Keratinocyte (primary cell): ENCODE measurements around the gene CACNB2. TPM values are rescaled to one million over a fixed set of nuclear protein-coding genes. Genes with fewer than 3 reads are reported as not detected.

Experiments used
- DNase-seq: peaks from one replicate; pipeline ENCODE4 v3.0.0-alpha.2; 2011; ENCODE audit warnings: low read depth, missing footprints, low spot score
- FAIRE-seq: peaks from 2 replicates; lab custom pipeline; 2011; peaks lifted over from hg19 to GRCh38; lab: Jason Lieb, UNC
- H2AFZ ChIP-seq: 2 replicates; pipeline ENCODE4 v1.6.0; 2012; ENCODE audit warnings: low read length, control low read depth, inconsistent platforms; ENCODE audit not compliant: control insufficient read depth
- H3K27ac ChIP-seq: 2 replicates; pipeline ENCODE4 v1.5.1; 2011; ENCODE audit warnings: low read length; ENCODE audit not compliant: control insufficient read depth, insufficient read depth
- H3K27me3 ChIP-seq: 3 replicates; pipeline ENCODE4 v1.6.0; 2011; ENCODE audit warnings: low read length; ENCODE audit not compliant: control insufficient read depth, insufficient read depth; ENCODE audit errors: extremely low read depth
- H3K36me3 ChIP-seq, 2 experiments: 2 replicates in 1 of 2; 3 replicates in 1 of 2; pipeline ENCODE4 v1.5.1; 2011; ENCODE audit warnings: low read length in 2 of 2, mild to moderate bottlenecking in 1 of 2; ENCODE audit not compliant: control insufficient read depth in 2 of 2, insufficient read depth in 2 of 2; ENCODE audit errors: extremely low read depth in 1 of 2
- H3K4me1 ChIP-seq: 3 replicates; pipeline ENCODE4 v1.5.1; 2011; ENCODE audit warnings: low read length; ENCODE audit not compliant: control insufficient read depth, insufficient read depth; ENCODE audit errors: extremely low read depth
- H3K4me2 ChIP-seq: 3 replicates; pipeline ENCODE4 v1.6.0; 2011; ENCODE audit warnings: low read depth, low read length; ENCODE audit not compliant: control insufficient read depth, insufficient read depth; ENCODE audit errors: extremely low read depth
- H3K4me3 ChIP-seq, 3 experiments: fragments of 200-600 bp in 1 of 3; sonication (generic) in 1 of 3; 2 replicates in 2 of 3; 3 replicates in 1 of 3; pipeline ENCODE4 v1.5.1; 2011 to 2016; ENCODE audit warnings: low read length in 3 of 3, mild to moderate bottlenecking in 3 of 3, control low read depth in 2 of 3, inconsistent platforms in 1 of 3, low read depth in 1 of 3, mixed read lengths in 1 of 3, mixed run types in 1 of 3, moderate library complexity in 1 of 3; ENCODE audit not compliant: control insufficient read depth in 2 of 3, insufficient read depth in 2 of 3; ENCODE audit errors: extremely low read depth in 1 of 3
- H3K79me2 ChIP-seq: 2 replicates; pipeline ENCODE4 v1.6.0; 2012; ENCODE audit warnings: low read length; ENCODE audit not compliant: control insufficient read depth, insufficient read depth
- H3K9ac ChIP-seq: 3 replicates; pipeline ENCODE4 v1.6.0; 2011; ENCODE audit warnings: low read length; ENCODE audit not compliant: control insufficient read depth, insufficient read depth; ENCODE audit errors: extremely low read depth
- H3K9me1 ChIP-seq: 3 replicates; pipeline ENCODE4 v1.6.0; 2011; ENCODE audit warnings: low read length; ENCODE audit not compliant: control insufficient read depth, insufficient read depth; ENCODE audit errors: extremely low read depth
- H3K9me3 ChIP-seq: 2 replicates; pipeline ENCODE4 v1.5.1; 2012; ENCODE audit warnings: low read depth, low read length; ENCODE audit not compliant: control insufficient read depth
- H4K20me1 ChIP-seq: 3 replicates; pipeline ENCODE4 v1.6.0; 2011; ENCODE audit warnings: low read length; ENCODE audit not compliant: control insufficient read depth, insufficient read depth; ENCODE audit errors: extremely low read depth
- CTCF ChIP-seq, 3 experiments: IDR thresholded peaks in 1 of 3; conservative IDR thresholded peaks in 1 of 3; optimal IDR thresholded peaks in 1 of 3; 2 replicates in 2 of 3; 3 replicates in 1 of 3; pipeline versions ENCODE3 to v1.5.1; 2011; ENCODE audit warnings: low read length in 3 of 3, mild to moderate bottlenecking in 3 of 3, moderate library complexity in 2 of 3, control low read depth in 1 of 3, inconsistent platforms in 1 of 3; ENCODE audit not compliant: insufficient read depth in 2 of 3; ENCODE audit errors: extremely low read depth in 1 of 3
- EZH2 ChIP-seq: IDR thresholded peaks from one replicate; pipeline ENCODE4 v1.6.1; 2012; ENCODE audit warnings: inconsistent platforms, mild to moderate bottlenecking, low read length, moderate library complexity
- dilution Hi-C: fragments of 300-500 bp; cut with MboI; formaldehyde crosslinking; loops from one replicate; pipeline ENCODE4 v1.7.0; 2020; ENCODE audit warnings: low sequenced_read_pairs; ENCODE audit not compliant: extremely low pct_ligation_motif_present
- polyA plus RNA-seq, 5 experiments: library from polyadenylated mRNA; depleted of rRNA in 3 of 5; stranded (reverse) in 3 of 5; stranded (forward) in 1 of 5; unstranded in 1 of 5; fragments of >200 nt; gene quantifications; 1 replicate in 1 of 5; 2 replicates in 3 of 5; 3 replicates in 1 of 5; pipeline versions ENCODE4 v1.2.1 to v1.2.3, GENCODE V29; 2011 to 2012; ENCODE audit warnings: missing spikeins in 2 of 5, low read depth in 1 of 5, low replicate concordance in 1 of 5

Gene CACNB2
- polyA plus RNA-seq, 1 donor (not counting 4 experiments of a cell fraction or from before 2014, with no cell fraction given) = 0.03 TPM

DNA sequence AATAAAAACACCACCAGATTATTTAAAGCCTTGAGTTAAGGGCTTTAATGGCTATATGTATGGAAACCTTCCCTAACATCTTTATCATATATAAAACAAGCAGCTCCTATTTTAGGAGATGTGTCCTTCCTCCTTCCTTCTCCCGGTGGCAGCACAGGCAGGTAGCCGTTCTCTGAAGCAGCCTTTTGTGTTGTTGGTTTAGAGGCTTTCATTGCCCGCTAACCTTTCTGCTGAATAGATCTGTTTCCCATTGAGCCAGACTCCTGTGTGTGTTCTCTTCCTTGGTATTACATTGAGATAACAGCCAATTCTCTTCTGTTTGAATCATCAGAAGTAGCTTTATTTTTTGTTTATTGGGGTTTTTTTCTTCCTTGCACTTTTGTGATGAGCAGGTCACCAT lies 131.3 kb downstream of the CACNB2 start:
- dilution Hi-C loops = no loop called here

GRCh38 chr10:18273039-18273438 lies 132.8 kb downstream of the CACNB2 start:
- no peaks in the 10 kb centered on the region for H4K20me1 ChIP-seq
- H3K36me3 ChIP-seq = no peaks in the 10 kb centered on the region
- H3K9me3 ChIP-seq = no peaks in the 10 kb centered on the region
- no peaks in the 10 kb centered on the region for H3K79me2 ChIP-seq
- H3K4me3 ChIP-seq = no peak overlapping the region
- H3K4me2 ChIP-seq = no peak overlapping the region
- no peaks in the 10 kb centered on the region for H3K4me1 ChIP-seq
- H2AFZ ChIP-seq = no peak overlapping the region
- DNase-seq (no peak), FAIRE-seq (no peak)
- no peaks in the 10 kb centered on the region for H3K9me1 ChIP-seq
- dilution Hi-C loops = no loop called here
- H3K27me3 ChIP-seq = no peaks in the 10 kb centered on the region
- no peak overlapping the region for H3K9ac ChIP-seq
- TF ChIP-seq EZH2 (no peak), CTCF (optimal IDR thresholded peaks at IDR 0.05 in 1 of 3, IDR thresholded peaks at IDR 0.05 in 1 of 3, conservative IDR thresholded peaks at IDR 0.05 in 1 of 3; ENCODE audit: extremely low read depth in 1 of 3, insufficient read depth in 2 of 3, low read length in 3 of 3) (no peak)
- no peak overlapping the region for H3K27ac ChIP-seq

More for the DNA sequence above, 131.3 kb downstream of the CACNB2 start:
- H3K27me3 ChIP-seq = no peaks in the 10 kb centered on the region
- TF ChIP-seq CTCF (optimal IDR thresholded peaks at IDR 0.05 in 1 of 3, IDR thresholded peaks at IDR 0.05 in 1 of 3, conservative IDR thresholded peaks at IDR 0.05 in 1 of 3; ENCODE audit: extremely low read depth in 1 of 3, insufficient read depth in 2 of 3, low read length in 3 of 3) (no peak), EZH2 (no peak)
- no peaks in the 10 kb centered on the region for H3K79me2 ChIP-seq
- FAIRE-seq = no peak
- H3K9me3 ChIP-seq = no peaks in the 10 kb centered on the region
- H3K4me1 ChIP-seq = no peaks in the 10 kb centered on the region
- H3K9me1 ChIP-seq = no peaks in the 10 kb centered on the region
- DNase-seq = no peak
- no peaks in the 10 kb centered on the region for H4K20me1 ChIP-seq
- no peak overlapping the region for H3K9ac ChIP-seq
- no peak overlapping the region for H3K4me3 ChIP-seq
- no peaks in the 10 kb centered on the region for H3K36me3 ChIP-seq
- H3K27ac ChIP-seq = no peak overlapping the region
- no peak overlapping the region for H3K4me2 ChIP-seq
- no peak overlapping the region for H2AFZ ChIP-seq
